Measurements from ENCODE around the gene KRTAP12-1.
"Not testable (repeated sequence)": the region's sequence is repeated elsewhere in the genome, so short reads cannot be mapped to it uniquely, and the experiment has no call there.

The KRTAP12-1 gene

GRCh38 chr21:44644878-44645277 is 37.1 kb downstream of the KRTAP12-1 start:
- DNase-seq (ENCODE audit: low read depth): no peak

- DNase-seq (ENCODE audit: low read depth): no peak
Observed at GRCh38 chr21:44643741-44644310, 38.1 kb downstream of the KRTAP12-1 start.

- no peak for DNase-seq (ENCODE audit: low read depth)
Observed at GRCh38 chr21:44640761-44641160, 41.2 kb downstream of the KRTAP12-1 start.

GRCh38 chr21:44639331-44639655 is 42.7 kb downstream of the KRTAP12-1 start:
- DNase-seq (ENCODE audit: low read depth): no peak

- DNase-seq (ENCODE audit: low read depth): not testable (repeated sequence)
Observed at GRCh38 chr21:44638506-44639330, 43.2 kb downstream of the KRTAP12-1 start.

- DNase-seq (ENCODE audit: low read depth): not testable (repeated sequence)
Observed at GRCh38 chr21:44637851-44638348, 44.1 kb downstream of the KRTAP12-1 start.

GRCh38 chr21:44637018-44637850 is 44.7 kb downstream of the KRTAP12-1 start, which contains the start of gene KRTAP10-10:
TSS of gene KRTAP10-10 (plus strand) at chr21:44637356. CDS start at chr21:44637418, 62 bp downstream.
- DNase-seq (ENCODE audit: low read depth): no peak

- no peak for DNase-seq (ENCODE audit: low read depth)
Observed at GRCh38 chr21:44636209-44637017, 45.5 kb downstream of the KRTAP12-1 start.

- no peak for DNase-seq (ENCODE audit: low read depth)
Observed at GRCh38 chr21:44632067-44632466, 49.9 kb downstream of the KRTAP12-1 start.

All from stimulated activated CD8-positive, alpha-beta memory T cell treated with anti-CD3 and anti-CD28 coated beads, Interleukin-7, amount 100 ng/mL, for 24 hours (primary cell).